ENCODE measurements around the gene MSI2.
A peak's percentile ranks its signal among the peaks of the same experiment; 100 is the strongest.

MSI2 gene

GRCh38 chr17:57566721-57567120, 310.4 kb downstream of the MSI2 start:
- DNase-seq = peak; percentile 60

- DNase-seq = peak; percentile 90
These were observed 310.9 kb downstream of the MSI2 start for GRCh38 chr17:57567251-57567650.

GRCh38 chr17:57568340-57568739, 312.0 kb downstream of the MSI2 start:
- no peak for DNase-seq

GRCh38 chr17:57569021-57569420, 312.7 kb downstream of the MSI2 start:
- no peak for DNase-seq

- DNase-seq = no peak
These were observed 313.5 kb downstream of the MSI2 start for GRCh38 chr17:57569853-57570252.

GRCh38 chr17:57570724-57571344, 314.5 kb downstream of the MSI2 start:
- peak; percentile 74 for DNase-seq

GRCh38 chr17:57572062-57572461, 315.7 kb downstream of the MSI2 start:
- peak; percentile 64 for DNase-seq

GRCh38 chr17:57572600-57572999, 316.3 kb downstream of the MSI2 start:
- DNase-seq = no peak

- DNase-seq = no peak
These were observed 317.8 kb downstream of the MSI2 start for GRCh38 chr17:57574040-57574513.

- DNase-seq = no peak
These were observed 320.4 kb downstream of the MSI2 start for GRCh38 chr17:57576744-57577143.

- DNase-seq = peak; percentile 67
These were observed 321.7 kb downstream of the MSI2 start for GRCh38 chr17:57577751-57578607.

GRCh38 chr17:57578608-57579225, 322.4 kb downstream of the MSI2 start:
- no peak for DNase-seq

GRCh38 chr17:57579245-57579644, 322.9 kb downstream of the MSI2 start:
- DNase-seq = no peak

- DNase-seq = no peak
These were observed 323.9 kb downstream of the MSI2 start for GRCh38 chr17:57580055-57580739.

- DNase-seq = no peak
These were observed 326.8 kb downstream of the MSI2 start for GRCh38 chr17:57582881-57583756.

GRCh38 chr17:57584050-57584551, 327.8 kb downstream of the MSI2 start:
- no peak for DNase-seq

GRCh38 chr17:57585341-57586195, 329.2 kb downstream of the MSI2 start:
- DNase-seq = no peak

GRCh38 chr17:57586196-57586740, 329.9 kb downstream of the MSI2 start:
- DNase-seq = peak; percentile 28

GRCh38 chr17:57586742-57587141, 330.4 kb downstream of the MSI2 start:
- no peak for DNase-seq

GRCh38 chr17:57587193-57587969, 331.1 kb downstream of the MSI2 start:
- DNase-seq = no peak

Measured in NCI-H345 (cell line).